Fibroblast of skin of scalp (primary cell): ENCODE results near the gene MYO1F.
"Not testable (repeated sequence)": the region's sequence is repeated elsewhere in the genome, so short reads cannot be mapped to it uniquely, and the experiment has no call there.

Source experiments
- DNase-seq: peaks from one replicate; pipeline ENCODE4 v3.0.0-alpha.2; 2013

MYO1F gene

GRCh38 chr19:8564866-8565265 is 12.4 kb downstream of the MYO1F start:
- not testable (repeated sequence) for DNase-seq

- DNase-seq: no peak
Measured at GRCh38 chr19:8561075-8561764, 16.0 kb downstream of the MYO1F start.

GRCh38 chr19:8558325-8558724 is 18.9 kb downstream of the MYO1F start:
- no peak for DNase-seq

GRCh38 chr19:8557642-8558238 is 19.5 kb downstream of the MYO1F start:
- no peak for DNase-seq

- DNase-seq: not testable (repeated sequence)
Measured at GRCh38 chr19:8553729-8554128, 23.5 kb downstream of the MYO1F start.

GRCh38 chr19:8552810-8553209 is 24.4 kb downstream of the MYO1F start:
- peak; percentile 38 for DNase-seq

- no peak for DNase-seq
Measured at GRCh38 chr19:8550070-8550469, 27.2 kb downstream of the MYO1F start.

- no peak for DNase-seq
Measured at GRCh38 chr19:8545743-8546142, 31.5 kb downstream of the MYO1F start.

- DNase-seq: no peak
Measured at GRCh38 chr19:8544168-8544567, 33.1 kb downstream of the MYO1F start.

- no peak for DNase-seq
Measured at GRCh38 chr19:8539621-8540149, 37.6 kb downstream of the MYO1F start.

GRCh38 chr19:8537099-8537498 is 40.1 kb downstream of the MYO1F start:
- DNase-seq: no peak

- DNase-seq: no peak
Measured at GRCh38 chr19:8536282-8536681, 41.0 kb downstream of the MYO1F start.

- no peak for DNase-seq
Measured at GRCh38 chr19:8532225-8532624, 45.0 kb downstream of the MYO1F start.

- DNase-seq: no peak
Measured at GRCh38 chr19:8531470-8531869, 45.8 kb downstream of the MYO1F start.

- no peak for DNase-seq
Measured at GRCh38 chr19:8530061-8530679, 47.1 kb downstream of the MYO1F start.

- no peak for DNase-seq
Measured at GRCh38 chr19:8529369-8530006, 47.8 kb downstream of the MYO1F start.

- DNase-seq: no peak
Measured at GRCh38 chr19:8528500-8528899, 48.7 kb downstream of the MYO1F start.

- peak; percentile 94 for DNase-seq
Measured at GRCh38 chr19:8526345-8527091, 50.7 kb downstream of the MYO1F start.

- no peak for DNase-seq
Measured at GRCh38 chr19:8525401-8525684, 51.9 kb downstream of the MYO1F start.

GRCh38 chr19:8519388-8519787 is 57.9 kb downstream of the MYO1F start:
- no peak for DNase-seq

GRCh38 chr19:8518536-8518935 is 58.7 kb downstream of the MYO1F start:
- DNase-seq: no peak

- DNase-seq: peak; percentile 40
Measured at GRCh38 chr19:8517551-8518442, 59.4 kb downstream of the MYO1F start.
